GDM1 (cell line): ENCODE measurements around the gene SDC1.
"Not testable (repeated sequence)": the region's sequence is repeated elsewhere in the genome, so short reads cannot be mapped to it uniquely, and the experiment has no call there.

Experiments
- DNase-seq: peaks from one replicate; lab custom pipeline; 2025; lab: John Stamatoyannopoulos, UW

The SDC1 gene

GRCh38 chr2:20224716-20225293, at the start of gene SDC1:
Gene SDC1, minus strand, starts transcription at chr2:20225130. Its CDS starts 263 bp downstream, at chr2:20224867.
- DNase-seq: no peak

GRCh38 chr2:20273042-20273441, 48.1 kb upstream of the SDC1 start:
- DNase-seq: no peak

GRCh38 chr2:20268317-20268716, 43.4 kb upstream of the SDC1 start:
- not testable (repeated sequence) for DNase-seq

- DNase-seq: no peak
Observed at GRCh38 chr2:20267529-20267928, 42.6 kb upstream of the SDC1 start.

- DNase-seq: no peak
Observed at GRCh38 chr2:20264629-20265028, 39.7 kb upstream of the SDC1 start.

- no peak for DNase-seq
Observed at GRCh38 chr2:20257411-20257810, 32.5 kb upstream of the SDC1 start.

GRCh38 chr2:20254731-20255130, 29.8 kb upstream of the SDC1 start:
- DNase-seq: no peak

GRCh38 chr2:20250436-20250835, 25.5 kb upstream of the SDC1 start:
- DNase-seq: no peak

- DNase-seq: no peak
Observed at GRCh38 chr2:20249170-20249569, 24.2 kb upstream of the SDC1 start.

- no peak for DNase-seq
Observed at GRCh38 chr2:20247084-20247483, 22.2 kb upstream of the SDC1 start.

GRCh38 chr2:20243637-20244036, 18.7 kb upstream of the SDC1 start:
- DNase-seq: not testable (repeated sequence)

- no peak for DNase-seq
Observed at GRCh38 chr2:20242727-20243377, 17.9 kb upstream of the SDC1 start.

- no peak for DNase-seq
Observed at GRCh38 chr2:20241973-20242726, 17.2 kb upstream of the SDC1 start.

- not testable (repeated sequence) for DNase-seq
Observed at GRCh38 chr2:20240291-20240690, 15.4 kb upstream of the SDC1 start.

- no peak for DNase-seq
Observed at GRCh38 chr2:20236496-20236895, 11.6 kb upstream of the SDC1 start.

GRCh38 chr2:20235655-20236305, 10.8 kb upstream of the SDC1 start:
- DNase-seq: no peak

GRCh38 chr2:20234597-20234996, 9.7 kb upstream of the SDC1 start:
- not testable (repeated sequence) for DNase-seq

- no peak for DNase-seq
Observed at GRCh38 chr2:20232837-20233207, 7.9 kb upstream of the SDC1 start.

- no peak for DNase-seq
Observed at GRCh38 chr2:20231598-20232026, 6.7 kb upstream of the SDC1 start.

- DNase-seq: no peak
Observed at GRCh38 chr2:20231159-20231558, 6.2 kb upstream of the SDC1 start.

- no peak for DNase-seq
Observed at GRCh38 chr2:20230114-20230425, 5.1 kb upstream of the SDC1 start.

- DNase-seq: no peak
Observed at GRCh38 chr2:20229322-20230113, 4.6 kb upstream of the SDC1 start.
